NCI-H146 treated with DMSO at 0.1 percent for 48 hours (cell line): ENCODE results near the gene KCTD13.
"Not testable (repeated sequence)": the region's sequence is repeated elsewhere in the genome, so short reads cannot be mapped to it uniquely, and the experiment has no call there.

ENCODE experiments used
- DNase-seq: peaks from one replicate; lab custom pipeline; 2025; ENCODE audit not compliant: unreplicated experiment; lab: John Stamatoyannopoulos, UW

The KCTD13 gene

DNA sequence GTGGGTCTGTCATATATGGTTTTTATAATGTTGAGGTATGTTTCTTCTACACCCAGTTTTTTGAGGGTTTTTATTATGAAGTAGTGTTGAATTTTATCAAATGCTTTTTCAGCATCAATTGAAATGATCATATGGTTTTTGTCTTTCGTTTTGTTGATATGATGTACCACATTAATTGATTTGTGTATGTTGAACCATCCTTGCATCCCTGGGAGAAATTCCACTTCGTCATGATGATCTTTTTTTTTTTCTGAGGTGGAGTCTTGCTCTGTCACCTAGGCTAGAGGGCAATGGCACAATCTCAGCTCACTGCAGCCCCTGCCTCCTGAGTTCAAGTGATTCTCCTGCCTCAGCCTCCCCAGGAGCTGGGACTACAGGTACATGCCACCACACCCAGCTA, 21.9 kb upstream of the KCTD13 start:
- DNase-seq: no peak

DNA sequence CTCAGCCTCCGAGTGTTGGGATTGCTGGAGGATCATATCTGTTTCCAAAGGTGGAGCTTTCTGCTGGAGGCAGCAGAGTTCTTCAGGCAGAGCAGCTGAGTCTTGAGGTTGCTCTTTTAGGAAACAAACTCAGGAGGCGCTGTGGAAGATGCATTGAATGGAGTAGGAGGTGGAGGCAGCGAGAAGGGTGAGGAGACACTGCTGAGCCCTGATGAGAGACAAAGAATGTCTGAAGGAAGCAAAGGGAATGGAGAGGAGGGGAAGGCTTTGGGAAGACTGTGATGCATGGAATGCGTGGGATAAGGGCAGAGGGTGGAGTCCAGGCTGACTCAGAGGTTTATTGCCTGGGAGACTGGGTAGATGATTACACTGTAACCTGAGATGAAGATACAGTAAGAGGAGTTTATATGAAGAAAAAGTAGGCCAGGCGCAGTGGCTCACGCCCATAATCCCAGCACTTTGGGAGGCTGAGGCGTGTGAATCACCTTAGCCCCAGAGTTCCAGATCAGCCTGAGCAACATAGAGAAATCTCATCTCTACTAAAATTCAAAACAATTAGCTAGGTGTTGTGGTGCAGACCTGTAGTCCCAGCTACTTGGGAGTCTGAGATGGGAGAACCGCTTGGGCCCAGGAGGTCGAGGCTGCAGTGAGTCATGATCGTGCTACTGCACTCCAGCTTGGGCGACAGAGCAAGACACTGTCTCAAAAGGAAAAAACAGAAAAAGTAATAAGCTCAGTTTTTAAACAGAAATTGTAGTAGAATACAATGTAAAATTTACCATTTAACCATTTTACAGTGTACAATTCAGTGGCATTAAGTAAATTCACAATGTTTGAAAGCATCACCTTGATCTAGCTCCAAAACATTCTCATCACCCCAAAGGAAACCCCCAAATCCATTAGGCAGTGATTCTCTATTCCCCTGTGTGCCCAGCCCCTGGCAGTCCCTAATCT, 18.1 kb upstream of the KCTD13 start:
- peak; percentile 80 for DNase-seq

DNA sequence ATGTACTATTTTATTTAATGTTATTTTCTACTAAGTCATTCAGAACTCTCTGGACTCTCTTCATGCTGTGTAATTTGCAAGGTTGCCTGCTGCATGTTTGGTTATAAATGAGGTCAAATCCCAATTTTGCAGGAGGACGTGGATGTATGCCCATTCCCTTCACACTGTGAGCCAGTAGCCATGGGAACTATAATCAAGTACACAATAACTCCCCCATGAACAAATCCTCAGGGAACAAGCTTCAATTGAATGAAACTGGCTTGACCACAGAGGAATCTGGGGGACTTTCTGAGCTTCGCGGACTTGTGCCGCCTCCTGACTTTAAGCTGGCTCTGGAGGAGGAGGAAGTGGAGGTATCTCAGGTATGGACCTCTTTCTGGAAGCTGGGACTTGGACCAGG, 14.6 kb upstream of the KCTD13 start:
- DNase-seq: no peak

DNA sequence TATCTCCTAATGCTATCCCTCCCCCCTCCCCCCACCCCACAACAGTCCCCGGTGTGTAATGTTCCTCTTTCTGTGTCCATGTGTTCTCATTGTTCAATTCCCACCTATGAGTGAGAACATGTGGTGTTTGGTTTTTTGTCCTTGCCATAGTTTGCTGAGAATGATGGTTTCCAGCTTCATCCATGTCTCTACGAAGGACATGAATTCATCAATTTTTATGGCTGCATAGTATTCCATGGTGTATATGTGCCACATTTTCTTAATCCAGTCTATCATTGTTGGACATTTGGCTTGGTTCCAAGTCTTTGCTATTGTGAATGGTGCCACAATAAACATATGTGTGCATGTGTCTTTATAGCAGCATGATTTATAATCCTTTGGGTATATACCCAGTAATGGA, 5.7 kb upstream of the KCTD13 start:
- DNase-seq: not testable (repeated sequence)

DNA sequence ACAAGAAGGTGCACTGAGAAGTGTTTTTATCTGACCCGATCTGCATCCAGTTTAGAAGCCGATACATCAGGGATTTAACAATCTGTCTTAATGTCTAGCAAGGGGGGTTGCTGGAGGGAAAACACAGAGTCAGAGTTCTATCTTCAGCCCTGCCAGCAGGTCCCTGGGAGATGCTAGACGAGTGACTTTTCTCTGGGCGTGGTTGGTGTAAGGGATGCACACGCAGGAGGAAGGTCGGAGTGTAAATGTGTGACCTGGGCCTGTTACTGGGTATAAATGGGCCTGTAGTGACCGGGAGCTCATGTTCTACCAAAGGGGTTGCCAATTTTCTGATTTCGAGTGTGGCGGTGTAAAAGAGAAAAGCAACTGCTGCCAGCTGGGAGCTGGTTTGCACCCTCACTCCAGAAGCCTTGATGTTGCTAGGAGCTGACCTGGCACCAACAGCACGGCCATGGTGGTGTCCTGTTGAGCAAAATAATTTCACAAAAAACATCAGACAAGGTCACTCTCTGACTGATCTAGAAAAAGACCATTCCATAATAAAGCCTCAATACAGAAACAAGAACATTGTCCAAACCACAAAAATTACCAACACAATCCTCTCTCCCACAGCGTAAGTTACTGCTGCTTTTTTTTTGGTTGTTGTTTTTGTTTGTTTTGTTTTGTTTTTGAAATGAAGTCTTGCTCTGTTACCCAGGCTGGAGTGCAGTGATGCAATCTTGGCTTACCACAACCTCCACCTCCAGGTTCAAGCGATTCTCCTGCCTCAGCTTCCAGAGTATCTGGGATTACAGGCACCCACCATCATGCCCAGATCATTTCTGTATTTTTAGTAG, 1.3 kb upstream of the KCTD13 start:
- no peak for DNase-seq

DNA sequence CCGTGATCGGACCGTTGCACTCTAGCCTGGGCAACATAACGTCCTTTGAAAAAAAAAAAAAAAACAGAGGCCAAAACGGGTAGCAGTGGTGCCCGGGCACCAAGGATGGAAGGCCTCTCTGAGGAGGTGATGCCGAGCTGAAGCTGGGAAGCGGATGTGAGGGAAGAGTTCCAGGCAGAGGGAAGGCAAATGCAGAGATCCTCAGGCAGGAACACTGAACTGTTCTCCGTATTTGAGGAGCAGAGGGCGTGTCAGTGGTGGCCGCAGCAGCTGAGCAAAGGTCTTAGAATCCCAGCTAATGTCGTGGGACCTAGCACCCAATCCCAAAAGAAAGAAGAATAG, 656 bp upstream of the KCTD13 start:
- DNase-seq: peak; percentile 51

DNA sequence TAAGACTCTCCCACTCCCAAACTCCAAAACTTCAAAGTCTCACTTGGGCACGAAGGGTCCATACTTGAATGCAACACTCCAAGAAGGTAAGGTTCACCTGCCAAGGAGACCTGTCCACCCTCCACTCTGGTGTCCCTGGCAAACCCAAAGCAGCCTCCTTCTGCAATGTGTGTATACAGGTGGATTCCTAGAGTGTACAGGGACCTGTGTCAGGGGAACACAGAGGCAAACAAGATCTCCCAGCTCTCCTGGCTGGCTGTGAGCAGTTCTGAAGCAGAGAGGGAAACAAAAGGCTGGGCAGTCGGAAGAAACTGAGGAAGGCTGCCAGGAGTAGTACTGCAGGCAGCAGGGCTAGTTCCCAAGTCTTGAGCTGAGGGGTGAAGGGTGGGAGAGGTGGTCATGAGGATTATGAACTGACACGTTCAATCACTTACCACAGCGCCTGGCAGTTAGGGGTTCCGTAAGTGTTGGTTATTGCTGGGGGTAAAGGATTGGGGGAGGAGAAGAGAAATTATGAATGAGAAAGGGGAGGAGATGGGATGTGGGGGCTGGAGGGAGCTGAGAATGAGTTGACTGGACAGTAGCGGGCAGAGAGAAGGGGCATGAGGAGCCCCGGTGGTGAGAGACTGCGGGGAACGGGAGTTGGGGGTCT, 795 bp downstream of the KCTD13 start:
- DNase-seq: no peak

DNA sequence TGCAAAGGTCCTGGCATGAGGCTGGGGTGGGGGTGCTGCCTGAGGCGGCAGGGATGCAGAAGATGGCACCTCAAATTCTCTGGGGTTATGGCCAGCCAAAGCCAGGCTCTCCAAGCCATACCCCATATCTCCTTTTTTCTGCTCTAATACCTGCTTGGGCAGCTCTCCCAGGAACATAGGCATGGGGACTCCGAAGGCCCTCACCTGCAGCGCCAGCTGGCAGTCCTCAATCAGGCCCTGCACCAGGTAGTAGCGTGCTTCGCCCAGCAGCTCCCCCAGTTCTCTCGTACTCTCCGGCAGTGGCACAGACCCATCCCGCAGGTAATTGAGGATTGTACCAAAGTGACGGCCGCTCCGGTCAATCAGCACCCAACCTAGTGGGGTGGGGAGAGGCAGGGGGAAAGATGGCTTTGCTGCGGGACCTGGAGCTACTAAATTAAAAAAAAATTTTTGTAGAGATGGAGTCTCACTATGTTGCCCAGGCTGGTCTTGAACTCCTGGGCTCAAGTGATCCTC, 3.0 kb downstream of the KCTD13 start:
- no peak for DNase-seq

DNA sequence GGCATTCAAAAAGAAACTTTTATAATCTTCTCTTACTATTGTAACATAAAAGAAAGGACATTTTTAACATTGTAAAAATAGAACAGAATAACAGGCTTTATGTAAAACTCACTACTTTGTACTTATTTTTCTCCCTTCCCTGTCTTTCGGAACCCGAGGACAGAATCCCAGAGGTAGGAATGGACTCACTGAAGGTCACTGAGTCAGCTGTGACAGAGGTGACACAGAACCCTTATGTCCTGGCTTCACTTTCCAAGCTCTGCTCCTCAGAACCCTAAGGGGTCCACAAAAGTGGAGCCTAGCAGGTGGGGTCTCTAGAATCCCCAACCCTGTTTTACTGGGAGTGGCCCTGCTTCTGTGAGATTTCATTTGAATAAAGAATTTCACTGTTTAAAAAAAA, 3.7 kb downstream of the KCTD13 start:
- no peak for DNase-seq

DNA sequence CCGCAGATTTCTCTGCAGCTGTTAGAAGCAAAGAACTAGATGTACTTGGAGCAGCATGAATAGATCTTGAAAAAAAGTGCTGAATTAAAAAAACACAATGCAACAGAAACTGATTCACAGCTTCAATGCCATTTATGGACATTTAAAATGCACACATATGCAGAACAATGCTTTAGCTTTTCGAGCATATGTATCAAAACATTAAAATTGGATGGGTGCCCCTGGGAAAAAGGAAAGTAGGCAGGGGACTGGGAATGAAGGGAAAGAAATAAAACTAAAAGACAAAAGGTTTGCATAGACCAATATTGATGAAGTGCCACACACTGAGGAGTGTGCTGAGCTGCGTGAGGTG, 5.0 kb downstream of the KCTD13 start:
- DNase-seq: no peak

DNA sequence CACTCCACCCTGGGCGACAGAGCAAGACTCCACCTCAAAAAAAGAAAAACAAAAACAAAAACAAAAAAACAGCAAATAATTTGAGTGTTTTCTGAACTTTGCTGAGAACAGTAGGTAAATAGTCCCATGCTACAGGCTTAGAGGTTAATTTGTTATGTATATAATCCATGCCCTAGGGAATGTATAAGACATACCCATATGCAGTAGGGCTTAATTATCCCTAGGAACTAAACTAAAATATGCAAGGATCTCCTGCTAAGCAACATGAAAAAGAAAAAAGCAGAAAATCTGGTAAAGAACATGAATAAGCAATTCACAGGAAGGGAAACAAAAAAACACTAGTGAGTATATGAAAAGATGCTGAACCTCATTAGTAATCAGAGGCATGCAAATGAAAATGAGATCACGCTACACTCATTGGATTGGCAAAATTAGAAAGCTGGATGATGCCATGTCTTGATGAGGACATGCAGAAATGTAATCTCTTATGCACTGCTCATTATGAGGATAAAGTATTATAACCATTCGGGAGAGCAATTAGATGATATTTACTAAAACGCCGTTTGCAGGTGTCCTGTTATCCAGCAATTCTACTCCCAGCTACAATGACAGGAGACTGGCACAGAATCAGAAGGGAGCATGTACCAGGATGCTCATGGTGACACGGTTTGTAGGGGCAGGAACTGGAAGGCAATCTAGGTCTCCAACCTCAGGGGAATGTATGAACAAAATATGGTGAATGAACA, 5.6 kb downstream of the KCTD13 start:
- no peak for DNase-seq

DNA sequence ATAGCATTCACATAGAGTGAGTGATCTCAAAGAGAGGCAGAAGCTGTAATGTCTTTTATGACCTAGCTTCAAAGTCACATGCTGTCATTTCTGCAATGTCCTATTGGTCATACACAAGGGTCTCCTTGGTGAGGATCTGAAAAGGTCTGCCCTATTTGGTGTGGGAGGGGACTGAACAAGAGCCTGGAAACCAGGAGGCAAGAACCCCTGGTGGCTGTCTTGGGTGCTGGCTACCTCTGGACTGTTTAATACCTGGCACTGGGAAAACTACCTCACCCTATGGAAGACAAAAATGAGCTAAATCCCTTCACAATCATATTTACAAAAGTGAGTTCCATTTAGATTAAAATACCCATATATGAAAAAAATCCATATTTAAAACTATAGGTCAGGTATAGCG, 9.0 kb downstream of the KCTD13 start:
- no peak for DNase-seq

DNA sequence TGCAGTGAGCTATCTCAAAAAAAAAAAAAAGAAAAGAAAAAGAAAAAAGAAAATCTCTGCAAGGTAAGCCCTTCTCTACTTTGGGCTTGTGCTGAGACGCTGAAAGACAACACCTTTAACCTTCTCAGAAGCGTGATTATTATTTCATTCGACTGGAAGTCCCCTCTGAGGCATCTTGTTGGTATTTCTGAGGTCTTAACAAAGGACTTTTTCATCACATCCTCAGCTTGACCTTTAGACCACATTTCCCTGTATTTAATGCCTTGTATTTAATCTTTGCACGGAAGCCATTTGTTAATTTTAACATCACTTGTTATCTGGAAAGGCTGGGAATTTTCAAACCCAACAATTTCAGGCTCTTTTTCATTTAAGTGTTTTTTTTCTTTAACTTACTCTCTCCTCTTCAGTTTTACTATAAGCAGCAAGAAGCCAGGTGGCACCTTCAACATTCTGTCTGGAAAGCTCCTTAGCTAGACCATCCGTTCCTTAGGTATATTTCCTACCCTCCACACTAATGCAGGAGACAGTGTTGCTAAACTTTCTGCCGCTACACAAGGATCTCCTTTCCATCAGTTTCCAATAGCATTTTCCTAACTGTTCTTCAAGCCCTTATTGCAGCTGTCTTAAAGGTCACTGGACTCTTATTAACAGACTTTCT, 10.3 kb downstream of the KCTD13 start:
- no peak for DNase-seq

DNA sequence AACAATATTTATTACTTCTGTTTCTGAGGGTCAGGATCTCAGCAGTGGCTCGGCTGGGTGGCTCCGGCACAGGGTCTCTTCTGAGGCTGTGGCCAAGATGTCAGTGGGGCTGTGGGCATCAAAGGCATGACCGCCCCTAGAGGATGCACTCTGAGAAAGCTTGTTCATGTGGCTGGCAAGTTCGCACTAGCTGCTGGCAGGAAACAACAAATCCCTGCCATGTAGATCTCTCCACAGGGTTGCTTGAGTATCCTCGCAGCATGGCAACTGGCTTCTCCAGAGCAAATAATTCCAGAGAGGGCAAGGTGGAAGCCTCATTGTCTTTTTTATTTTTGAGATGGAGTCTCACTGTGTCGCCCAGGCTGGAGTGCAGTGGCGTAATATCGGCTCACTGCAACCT, 12.5 kb downstream of the KCTD13 start:
- no peak for DNase-seq

DNA sequence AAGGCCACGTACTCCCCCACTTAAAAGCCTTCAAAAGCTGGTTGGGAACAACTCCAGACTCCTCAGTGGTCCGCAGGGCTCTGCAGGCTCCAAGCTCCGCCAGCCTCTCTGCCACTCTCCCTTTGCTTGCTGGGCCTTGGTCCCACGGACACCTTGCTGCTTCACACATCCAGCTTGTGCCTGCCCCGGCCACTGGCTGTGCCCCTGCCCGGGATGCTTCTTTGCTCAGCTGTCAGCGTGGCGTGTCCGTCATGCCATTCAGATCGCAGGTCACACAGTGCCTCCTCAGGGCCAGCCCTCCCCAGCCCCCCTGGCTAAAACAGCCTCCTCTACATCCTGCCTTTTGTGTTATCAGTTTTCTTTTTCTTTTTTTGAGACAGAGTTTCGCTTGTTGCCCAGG, 13.9 kb downstream of the KCTD13 start:
- DNase-seq: peak; percentile 71

DNA sequence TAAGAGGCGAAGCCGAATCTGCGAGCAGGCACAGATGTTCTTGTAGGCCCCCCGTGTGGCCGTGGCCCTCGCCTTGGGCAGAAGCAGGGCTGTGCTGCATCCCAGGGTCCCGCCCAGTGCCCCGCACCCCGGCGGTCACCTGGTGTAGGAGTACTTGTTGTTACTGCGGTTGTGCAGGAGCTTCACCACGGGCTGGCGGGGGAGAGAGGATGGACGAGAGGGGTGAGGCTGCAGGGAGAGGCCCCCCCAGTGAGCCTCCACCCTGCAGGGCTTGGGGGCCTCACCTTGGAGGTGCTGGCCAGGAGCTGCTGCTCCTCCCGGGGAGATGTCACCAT, 14.4 kb downstream of the KCTD13 start:
- peak; percentile 51 for DNase-seq

DNA sequence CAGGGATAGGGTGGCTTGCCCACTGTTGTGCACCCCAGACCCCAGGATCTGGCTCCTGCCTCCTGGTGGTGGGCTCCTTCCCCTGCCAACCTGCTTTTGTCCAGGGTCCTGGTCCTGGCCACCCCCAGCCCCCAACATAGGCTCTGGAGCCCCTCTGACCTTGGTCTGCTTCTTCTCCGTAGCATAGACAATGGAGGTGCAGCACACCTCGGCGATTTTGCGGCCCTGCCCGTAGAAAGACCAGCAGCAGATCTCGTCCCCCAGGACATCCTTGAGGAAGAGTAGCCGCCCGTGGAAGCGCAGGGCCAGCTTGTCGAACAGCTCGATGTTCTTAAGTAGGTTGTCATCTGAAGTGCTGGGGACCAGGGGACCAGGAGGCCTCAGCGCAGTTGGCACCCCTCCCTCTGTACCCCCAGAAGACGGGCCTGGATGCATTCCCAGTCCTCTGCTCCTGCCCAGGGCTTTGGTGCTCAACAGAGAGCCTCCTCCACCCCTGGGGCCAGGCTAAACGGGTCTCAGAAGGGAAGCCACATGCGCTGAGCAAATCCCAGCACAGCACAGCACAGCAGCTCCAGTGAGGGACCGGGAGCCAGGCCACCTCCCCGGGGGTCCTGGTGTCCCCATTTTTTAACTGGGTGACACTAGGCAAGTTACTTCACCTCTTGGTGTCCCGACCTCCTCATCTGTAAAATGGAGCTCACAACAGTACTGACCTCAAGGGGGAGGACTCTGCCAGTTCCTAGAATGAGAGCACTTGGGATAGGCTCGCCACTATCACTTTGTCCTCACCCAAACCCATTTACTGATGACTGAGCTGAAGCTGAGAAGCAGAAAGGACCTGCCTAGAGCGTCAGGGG, 15.0 kb downstream of the KCTD13 start:
- no peak for DNase-seq

DNA sequence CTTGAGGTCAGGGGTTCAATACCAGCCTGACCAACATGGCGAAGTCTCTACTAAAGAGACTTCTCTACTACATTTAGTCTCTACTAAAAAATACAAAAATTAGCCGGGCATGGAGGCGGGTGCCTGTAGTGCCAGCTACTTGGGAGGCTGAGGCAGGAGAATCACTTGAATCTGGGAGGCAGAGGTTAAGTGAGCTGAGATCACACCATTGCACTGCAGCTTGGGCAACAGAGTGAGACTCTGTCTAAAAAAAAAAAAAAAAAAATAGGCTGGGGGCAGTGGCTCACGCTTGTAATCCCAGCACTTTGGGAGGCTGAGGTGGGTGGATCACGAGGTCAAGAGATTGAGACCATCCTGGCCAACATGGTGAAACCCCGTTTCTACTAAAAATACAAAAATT, 16.2 kb downstream of the KCTD13 start:
- not testable (repeated sequence) for DNase-seq

DNA sequence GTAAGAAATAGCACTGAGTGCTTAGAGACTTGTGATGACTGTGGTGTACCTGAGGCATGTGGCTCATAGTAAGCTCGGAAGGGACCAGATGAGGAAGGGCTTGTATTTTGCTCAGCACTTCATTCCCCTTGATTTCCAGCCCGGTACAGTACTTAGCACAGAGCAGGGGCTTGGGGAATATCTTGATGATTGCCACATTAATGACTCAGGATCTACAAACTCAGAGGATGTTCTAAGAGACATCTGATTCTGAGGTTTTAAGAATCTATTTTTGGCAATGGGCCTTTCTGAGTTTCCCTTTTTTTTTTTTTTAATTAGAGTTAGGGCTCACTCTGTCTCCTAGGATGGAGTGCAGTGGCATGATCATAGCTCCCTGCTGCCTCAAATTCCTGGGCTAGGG, 16.6 kb downstream of the KCTD13 start:
- no peak for DNase-seq
